Measurements from ENCODE around the gene SRBD1. TPM values are rescaled to one million over a fixed set of nuclear protein-coding genes. Genes with fewer than 3 reads are reported as not detected.
"Not testable (repeated sequence)": the region's sequence is repeated elsewhere in the genome, so short reads cannot be mapped to it uniquely, and the experiment has no call there.

SRBD1 gene
- total and polyA plus RNA-seq, 2 experiments from 2014 or later = 10.6 to 13.7 TPM

DNA sequence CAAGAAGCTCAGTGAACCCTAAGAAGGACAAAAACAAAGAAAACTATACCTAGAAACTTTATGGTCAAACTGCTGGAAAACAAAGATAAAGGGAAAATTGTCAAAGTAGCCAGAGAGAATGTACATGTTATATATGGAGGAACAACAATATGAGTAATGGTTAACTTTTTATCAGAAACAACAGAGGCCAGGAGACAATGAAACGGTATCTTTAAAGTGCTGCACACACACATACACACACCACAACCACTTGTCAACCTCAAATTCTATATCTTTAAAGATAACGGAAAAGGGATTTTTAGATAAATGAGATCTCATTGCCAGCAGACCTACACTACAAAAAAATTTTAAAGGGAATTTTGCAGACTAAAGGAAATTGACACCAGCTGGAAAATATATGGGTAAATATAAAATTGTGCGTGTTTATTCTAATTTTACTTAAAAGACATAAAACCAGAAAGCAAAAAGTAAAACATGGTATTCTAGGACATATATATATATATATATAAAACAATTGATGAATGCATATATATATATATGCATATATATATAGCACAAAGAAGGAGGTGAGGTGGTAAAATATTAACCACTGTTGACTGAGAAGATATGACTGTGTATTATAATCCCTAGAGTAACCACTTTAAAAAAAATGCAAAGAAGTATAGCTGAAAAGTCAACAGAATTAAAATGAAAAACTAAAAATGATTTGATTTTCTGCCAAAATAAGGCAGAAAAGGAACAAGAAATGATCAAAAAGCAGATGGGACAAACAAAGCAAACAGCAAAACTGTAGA lies 172.0 kb downstream of the SRBD1 start:
- no peak for DNase-seq (ENCODE audit: low read depth in 1 of 2, low spot score in 1 of 2)
- TF ChIP-seq, protein P1, sequence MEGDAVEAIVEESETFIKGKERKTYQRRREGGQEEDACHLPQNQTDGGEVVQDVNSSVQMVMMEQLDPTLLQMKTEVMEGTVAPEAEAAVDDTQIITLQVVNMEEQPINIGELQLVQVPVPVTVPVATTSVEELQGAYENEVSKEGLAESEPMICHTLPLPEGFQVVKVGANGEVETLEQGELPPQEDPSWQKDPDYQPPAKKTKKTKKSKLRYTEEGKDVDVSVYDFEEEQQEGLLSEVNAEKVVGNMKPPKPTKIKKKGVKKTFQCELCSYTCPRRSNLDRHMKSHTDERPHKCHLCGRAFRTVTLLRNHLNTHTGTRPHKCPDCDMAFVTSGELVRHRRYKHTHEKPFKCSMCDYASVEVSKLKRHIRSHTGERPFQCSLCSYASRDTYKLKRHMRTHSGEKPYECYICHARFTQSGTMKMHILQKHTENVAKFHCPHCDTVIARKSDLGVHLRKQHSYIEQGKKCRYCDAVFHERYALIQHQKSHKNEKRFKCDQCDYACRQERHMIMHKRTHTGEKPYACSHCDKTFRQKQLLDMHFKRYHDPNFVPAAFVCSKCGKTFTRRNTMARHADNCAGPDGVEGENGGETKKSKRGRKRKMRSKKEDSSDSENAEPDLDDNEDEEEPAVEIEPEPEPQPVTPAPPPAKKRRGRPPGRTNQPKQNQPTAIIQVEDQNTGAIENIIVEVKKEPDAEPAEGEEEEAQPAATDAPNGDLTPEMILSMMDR (IDR thresholded peaks at IDR 0.05; ENCODE audit: low read depth, low read length) = no peak
- Histone ChIP-seq H3K27me3 (no peaks in the 10 kb centered on the region), H3K4me1 (ENCODE audit: low read depth) (peaks cover 15% of the 10 kb centered on the region), H3K9me3 (ENCODE audit: low read depth) (no peaks in the 10 kb centered on the region), H3K4me3 (no peak overlapping the region), H3K36me3 (no peaks in the 10 kb centered on the region), H3K27ac (no peak overlapping the region)

DNA sequence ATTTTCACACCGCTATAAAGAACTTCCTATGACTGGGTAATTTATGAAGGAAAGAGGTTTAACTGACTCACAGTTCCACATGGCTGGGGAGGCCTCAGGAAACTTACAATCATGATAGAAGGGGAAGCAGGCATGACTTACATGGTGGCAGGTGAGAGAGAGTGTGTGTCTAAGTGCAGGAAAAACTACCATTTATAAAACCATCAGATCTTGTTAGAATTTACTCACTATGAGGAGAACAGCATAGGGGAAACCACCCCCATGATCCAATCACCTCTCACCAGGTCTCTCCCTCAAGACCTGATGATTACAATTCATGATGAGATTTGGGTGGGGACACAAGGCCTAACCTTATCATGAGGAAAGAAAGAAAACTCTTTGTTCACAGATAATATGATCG lies 174.6 kb downstream of the SRBD1 start:
- Histone ChIP-seq H3K4me1 (ENCODE audit: low read depth) (peaks cover 15% of the 10 kb centered on the region), H3K9me3 (ENCODE audit: low read depth) (no peaks in the 10 kb centered on the region), H3K4me3 (no peak overlapping the region), H3K27me3 (no peaks in the 10 kb centered on the region), H3K27ac (no peak overlapping the region), H3K36me3 (no peaks in the 10 kb centered on the region)
- TF ChIP-seq, protein P1 (IDR thresholded peaks at IDR 0.05; ENCODE audit: low read depth, low read length) = no peak
- no peak for DNase-seq (ENCODE audit: low read depth in 1 of 2, low spot score in 1 of 2)

DNA sequence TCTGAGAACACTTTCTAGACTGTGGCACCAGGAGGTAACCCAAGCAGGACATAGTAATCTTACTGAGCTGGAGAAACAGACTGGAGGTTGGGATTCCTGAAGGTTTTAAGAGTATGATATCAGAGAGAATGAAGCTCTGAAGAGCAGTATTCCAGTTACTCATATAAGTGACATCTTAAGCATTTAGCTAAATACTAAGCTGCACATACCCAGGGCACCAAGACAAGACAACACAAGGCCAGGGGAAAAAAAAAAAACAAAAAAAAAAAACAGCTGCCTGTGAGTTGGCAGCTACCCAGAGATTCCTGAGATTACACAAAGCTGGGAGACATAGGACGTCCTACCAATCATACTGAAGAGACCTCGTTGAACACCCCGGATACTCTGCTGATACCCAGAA lies 175.8 kb downstream of the SRBD1 start:
- Histone ChIP-seq H3K36me3 (no peaks in the 10 kb centered on the region), H3K9me3 (ENCODE audit: low read depth) (no peaks in the 10 kb centered on the region), H3K4me3 (no peak overlapping the region), H3K27ac (no peak overlapping the region), H3K27me3 (no peaks in the 10 kb centered on the region), H3K4me1 (ENCODE audit: low read depth) (peaks cover 15% of the 10 kb centered on the region)
- TF ChIP-seq, protein P1 (IDR thresholded peaks at IDR 0.05; ENCODE audit: low read depth, low read length) = no peak
- DNase-seq (ENCODE audit: low read depth in 1 of 2, low spot score in 1 of 2) = peak in 1 of 2 donors; percentile 11

DNA sequence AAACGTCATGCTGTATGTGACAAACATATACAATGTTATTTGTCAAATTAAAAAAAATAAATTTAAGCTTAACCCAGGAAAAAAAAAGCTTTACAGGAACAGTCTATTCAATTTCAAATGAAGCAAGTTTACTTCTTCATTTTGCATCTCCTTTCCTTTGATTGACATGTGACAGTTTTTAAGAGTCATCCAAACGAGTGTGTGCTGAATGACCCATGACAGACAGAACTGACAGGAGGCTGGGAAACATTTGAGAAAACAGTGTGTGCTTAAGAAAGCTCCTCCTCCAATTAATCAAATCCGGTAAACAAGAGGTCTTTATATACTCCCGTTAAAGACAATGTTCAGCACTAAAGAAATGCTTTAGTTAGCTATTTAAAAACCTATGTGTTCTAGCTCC lies 177.7 kb downstream of the SRBD1 start:
- Histone ChIP-seq H3K27ac (no peak overlapping the region), H3K4me1 (ENCODE audit: low read depth) (no peaks in the 10 kb centered on the region), H3K27me3 (no peaks in the 10 kb centered on the region), H3K9me3 (ENCODE audit: low read depth) (no peaks in the 10 kb centered on the region), H3K4me3 (no peak overlapping the region), H3K36me3 (no peaks in the 10 kb centered on the region)
- TF ChIP-seq, protein P1 (IDR thresholded peaks at IDR 0.05; ENCODE audit: low read depth, low read length) = no peak
- DNase-seq (ENCODE audit: low read depth in 1 of 2, low spot score in 1 of 2) = no peak

DNA sequence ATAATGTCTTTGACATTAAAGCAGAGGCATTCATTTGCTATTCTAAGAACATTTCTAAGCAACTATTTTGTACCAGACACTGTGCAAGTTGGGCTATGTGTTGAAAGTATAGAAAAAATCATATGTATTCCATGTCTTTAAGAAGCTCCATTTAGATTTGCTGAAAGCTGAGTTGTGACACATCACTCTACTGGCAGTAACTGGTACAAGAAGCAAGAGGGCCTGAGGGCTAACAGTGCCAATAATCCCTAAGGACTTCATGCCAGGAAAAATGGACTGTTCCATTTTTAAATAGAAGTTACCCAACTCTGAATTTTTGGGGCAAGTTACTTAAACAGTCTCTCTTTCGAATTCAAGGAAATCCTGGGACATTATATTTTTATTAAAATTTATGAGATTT lies 178.7 kb downstream of the SRBD1 start:
- H3K4me3 ChIP-seq = no peak overlapping the region
- peak in 1 of 2 donors; percentile 17 for DNase-seq (ENCODE audit: low read depth in 1 of 2, low spot score in 1 of 2)
- no peaks in the 10 kb centered on the region for H3K36me3 ChIP-seq
- no peaks in the 10 kb centered on the region for H3K9me3 ChIP-seq (ENCODE audit: low read depth)
- TF ChIP-seq, protein P1 (IDR thresholded peaks at IDR 0.05; ENCODE audit: low read depth, low read length) = no peak
- H3K4me1 ChIP-seq (ENCODE audit: low read depth) = no peaks in the 10 kb centered on the region
- no peak overlapping the region for H3K27ac ChIP-seq
- no peaks in the 10 kb centered on the region for H3K27me3 ChIP-seq

DNA sequence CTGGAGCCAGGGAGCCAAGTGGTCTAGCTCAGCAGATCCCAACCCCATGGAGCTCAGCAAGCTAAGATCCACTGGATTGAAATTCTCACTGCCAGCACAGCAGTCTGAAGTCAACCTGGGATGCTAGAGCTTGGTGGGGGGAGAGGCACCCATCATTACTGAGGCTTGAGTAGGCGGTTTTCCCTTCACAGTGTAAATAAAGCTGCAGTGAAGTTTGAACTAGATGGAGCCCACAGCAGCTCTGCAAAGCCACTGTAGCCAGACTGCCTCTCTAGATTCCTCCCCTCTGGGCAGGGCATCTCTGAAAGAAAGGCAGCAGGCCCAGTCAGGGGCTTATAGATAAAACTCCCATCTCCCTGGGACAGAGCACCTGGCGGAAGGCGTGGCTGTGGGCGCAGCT lies 185.0 kb downstream of the SRBD1 start:
- H3K27ac ChIP-seq; H3K36me3 ChIP-seq; H3K4me1 ChIP-seq (ENCODE audit: low read depth); DNase-seq (ENCODE audit: low read depth in 1 of 2, low spot score in 1 of 2); H3K9me3 ChIP-seq (ENCODE audit: low read depth); H3K4me3 ChIP-seq; H3K27me3 ChIP-seq: not testable (repeated sequence)
